HepG2 (cell line): Measurements from ENCODE around the gene CD58. TPM values are rescaled to one million over a fixed set of nuclear protein-coding genes. Genes with fewer than 3 reads are reported as not detected.
A peak's percentile ranks its signal among the peaks of the same experiment; 100 is the strongest.

Source experiments
- GATAD2A ChIP-seq: IDR thresholded peaks from 2 replicates; pipeline ENCODE4 v1.6.1; 2016
- HNF4G ChIP-seq, 2 experiments: sonication (generic) in 1 of 2; formaldehyde crosslinking in 1 of 2; IDR thresholded peaks; 2 replicates each; pipeline versions ENCODE4 v1.4.0 to v1.6.1; 2011 to 2020; ENCODE audit warnings: borderline replicate concordance in 2 of 2, low read depth in 2 of 2, mild to moderate bottlenecking in 2 of 2, low read length in 1 of 2, missing genetic modification reagents in 1 of 2, moderate library complexity in 1 of 2
- HOXA5 ChIP-seq: sonication (generic); formaldehyde crosslinking; IDR thresholded peaks from 2 replicates; pipeline ENCODE4 v1.4.0; 2020; ENCODE audit warnings: missing genetic modification reagents
- MATR3 ChIP-seq: sonication (generic); formaldehyde crosslinking; IDR thresholded peaks from 2 replicates; pipeline ENCODE4 v1.4.0; 2020; ENCODE audit warnings: missing genetic modification reagents
- NFE2L1 ChIP-seq: sonication (generic); formaldehyde crosslinking; IDR thresholded peaks from 2 replicates; pipeline ENCODE4 v1.4.0; 2020; ENCODE audit warnings: missing genetic modification reagents, mild to moderate bottlenecking, borderline replicate concordance
- POGZ ChIP-seq: sonication (generic); formaldehyde crosslinking; IDR thresholded peaks from 2 replicates; pipeline ENCODE4 v1.4.0; 2020; ENCODE audit warnings: mild to moderate bottlenecking, missing genetic modification reagents
- RARG ChIP-seq: sonication (generic); formaldehyde crosslinking; IDR thresholded peaks from 2 replicates; pipeline ENCODE4 v1.4.0; 2020; ENCODE audit warnings: low read depth, mild to moderate bottlenecking, missing genetic modification reagents
- RERE ChIP-seq: IDR thresholded peaks from 2 replicates; pipeline ENCODE4 v1.6.1; 2016; ENCODE audit warnings: low read depth, missing genetic modification reagents, missing compliant biosample characterization
- SP140L ChIP-seq: sonication (generic); formaldehyde crosslinking; IDR thresholded peaks from 2 replicates; pipeline ENCODE4 v1.4.0; 2020; ENCODE audit warnings: missing genetic modification reagents, borderline replicate concordance
- ZBTB42 ChIP-seq: sonication (generic); formaldehyde crosslinking; IDR thresholded peaks from 2 replicates; pipeline ENCODE4 v1.5.0; 2020; ENCODE audit warnings: mild to moderate bottlenecking, missing genetic modification reagents
- ZNF382 ChIP-seq: sonication (generic); formaldehyde crosslinking; IDR thresholded peaks from 2 replicates; pipeline ENCODE4 v1.5.0; 2020; ENCODE audit warnings: missing genetic modification reagents, mild to moderate bottlenecking, borderline replicate concordance
- ZNF430 ChIP-seq: sonication (generic); formaldehyde crosslinking; IDR thresholded peaks from 2 replicates; pipeline ENCODE4 v1.9.0; 2021; ENCODE audit warnings: mild to moderate bottlenecking, missing genetic modification reagents
- ZNF577 ChIP-seq: sonication (generic); formaldehyde crosslinking; IDR thresholded peaks from 2 replicates; pipeline ENCODE4 v1.4.0; 2020; ENCODE audit warnings: mild to moderate bottlenecking, low read depth, missing genetic modification reagents, borderline replicate concordance
- ZNF740 ChIP-seq: sonication (generic); formaldehyde crosslinking; IDR thresholded peaks from 2 replicates; pipeline ENCODE4 v1.4.0; 2020; ENCODE audit warnings: missing genetic modification reagents
- ZSCAN31 ChIP-seq: sonication (generic); formaldehyde crosslinking; IDR thresholded peaks from 2 replicates; pipeline ENCODE4 v1.5.0; 2020; ENCODE audit warnings: low read depth, mild to moderate bottlenecking, missing genetic modification reagents
- polyA plus RNA-seq, 8 experiments: library from polyadenylated mRNA; depleted of rRNA in 3 of 8; stranded (reverse) in 7 of 8; unstranded in 1 of 8; fragments of >200 nt; fragmentation: Illumina TruSeq in 4 of 8; extraction: Trizol in 4 of 8; gene quantifications; 2 replicates each; pipeline versions ENCODE4 v1.2.1 to v1.2.3, GENCODE V29; 2011 to 2016; ENCODE audit warnings: low read depth in 4 of 8, missing spikeins in 1 of 8, mixed read lengths in 1 of 8; ENCODE audit not compliant: insufficient read depth in 1 of 8
- total RNA-seq, 5 experiments: library from RNA; depleted of rRNA; stranded (reverse); fragments of >200 nt; fragmentation: Illumina TruSeq; extraction: Trizol; gene quantifications; 2 replicates each; pipeline ENCODE4 v1.2.3, GENCODE V29; 2016; ENCODE audit warnings: low read depth in 1 of 5
- TF ChIP-seq, protein P1 (sequence below): sonication (generic); formaldehyde crosslinking; IDR thresholded peaks from 2 replicates; pipeline ENCODE4 v1.8.1; 2022; ENCODE audit warnings: mild to moderate bottlenecking, missing genetic modification reagents
- TF ChIP-seq, protein P2 (sequence below): sonication (generic); formaldehyde crosslinking; IDR thresholded peaks from 2 replicates; pipeline ENCODE4 v1.5.0; 2020; ENCODE audit warnings: mild to moderate bottlenecking, missing genetic modification reagents

The CD58 gene
- total and polyA plus RNA-seq, 2 of the 13 experiments (the other 11 are each of a cell fraction or from before 2014, with no cell fraction given) = 9.4 to 13.5 TPM

DNA sequence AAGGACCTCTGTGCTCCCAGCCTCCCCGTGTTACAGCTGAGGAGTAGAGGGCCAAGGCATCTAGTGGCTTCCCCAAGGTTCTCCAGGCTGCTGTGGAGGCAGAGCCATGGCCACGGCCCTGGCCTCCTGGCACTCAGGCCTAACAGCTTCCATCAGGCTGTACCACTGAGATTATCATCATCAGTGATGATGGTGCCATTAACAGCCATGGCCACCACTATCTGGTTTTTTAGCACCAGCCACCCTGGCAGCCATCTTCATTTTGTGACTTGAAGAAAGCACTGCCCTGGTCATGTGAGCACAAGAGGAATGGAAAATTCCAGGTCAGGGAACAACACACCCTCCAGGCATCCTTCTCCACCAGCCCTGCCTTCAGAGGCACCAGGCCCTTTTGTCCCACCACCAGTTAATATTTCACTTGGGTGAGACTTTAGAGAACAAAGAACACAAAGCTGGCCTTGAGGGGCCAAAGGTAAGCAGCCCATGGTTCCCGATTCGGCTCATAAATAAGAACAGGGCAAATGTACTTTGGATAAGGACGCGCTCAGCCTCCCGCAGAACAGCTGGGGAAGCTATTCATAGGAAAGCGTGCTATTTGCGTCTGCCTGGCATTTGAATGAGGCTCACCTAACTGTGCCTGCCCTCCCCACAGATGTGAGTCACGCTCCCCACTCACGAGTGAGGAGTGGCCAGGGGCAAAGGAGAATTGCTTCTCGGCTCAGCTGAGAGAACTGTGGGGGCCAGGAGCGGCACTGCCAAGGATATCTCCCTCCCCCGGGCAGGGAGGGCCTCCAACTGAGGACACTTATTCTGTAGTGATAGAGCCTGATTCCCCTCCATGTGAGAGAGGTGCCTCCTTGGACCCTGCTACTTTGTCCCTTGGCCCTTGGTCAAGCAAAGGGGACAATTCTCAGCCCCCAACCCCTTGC lies 95.6 kb downstream of the CD58 start (continued):
- TF ChIP-seq RERE (CRISPR knock-in tag) (no peak), NFE2L1 (CRISPR knock-in tag) (no peak), ZNF740 (CRISPR knock-in tag) (peak; percentile 37; the same call in 1 of the 2 replicates), ZNF577 (0 out of 2 replicates have a peak, but pooled peaks have one; percentile 42), ZSCAN31 (CRISPR knock-in tag) (peak; percentile 68; the same call in 1 of the 2 replicates), RARG (no peak), HNF4G (IDR thresholded peaks at IDR 0.05; ENCODE audit: borderline replicate concordance, low read depth, low read length) (peak; percentile 90), HNF4G (CRISPR knock-in tag; IDR thresholded peaks at IDR 0.05; ENCODE audit: borderline replicate concordance, low read depth) (peak; percentile 91; the same call in 1 of the 2 replicates), ZNF382 (no peak), ZNF430 (peak; percentile 91), SP140L (CRISPR knock-in tag) (no peak), MATR3 (CRISPR knock-in tag) (no peak), GATAD2A (CRISPR knock-in tag) (peak; percentile 96), POGZ (peak; percentile 86), HOXA5 (CRISPR knock-in tag) (peak; percentile 90), ZBTB42 (CRISPR knock-in tag) (no peak; the same call in 1 of the 2 replicates)
- TF ChIP-seq, protein P1, sequence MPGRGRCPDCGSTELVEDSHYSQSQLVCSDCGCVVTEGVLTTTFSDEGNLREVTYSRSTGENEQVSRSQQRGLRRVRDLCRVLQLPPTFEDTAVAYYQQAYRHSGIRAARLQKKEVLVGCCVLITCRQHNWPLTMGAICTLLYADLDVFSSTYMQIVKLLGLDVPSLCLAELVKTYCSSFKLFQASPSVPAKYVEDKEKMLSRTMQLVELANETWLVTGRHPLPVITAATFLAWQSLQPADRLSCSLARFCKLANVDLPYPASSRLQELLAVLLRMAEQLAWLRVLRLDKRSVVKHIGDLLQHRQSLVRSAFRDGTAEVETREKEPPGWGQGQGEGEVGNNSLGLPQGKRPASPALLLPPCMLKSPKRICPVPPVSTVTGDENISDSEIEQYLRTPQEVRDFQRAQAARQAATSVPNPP (CRISPR knock-in tag) = no peak; the same call in 1 of the 2 replicates
- TF ChIP-seq, protein P2, sequence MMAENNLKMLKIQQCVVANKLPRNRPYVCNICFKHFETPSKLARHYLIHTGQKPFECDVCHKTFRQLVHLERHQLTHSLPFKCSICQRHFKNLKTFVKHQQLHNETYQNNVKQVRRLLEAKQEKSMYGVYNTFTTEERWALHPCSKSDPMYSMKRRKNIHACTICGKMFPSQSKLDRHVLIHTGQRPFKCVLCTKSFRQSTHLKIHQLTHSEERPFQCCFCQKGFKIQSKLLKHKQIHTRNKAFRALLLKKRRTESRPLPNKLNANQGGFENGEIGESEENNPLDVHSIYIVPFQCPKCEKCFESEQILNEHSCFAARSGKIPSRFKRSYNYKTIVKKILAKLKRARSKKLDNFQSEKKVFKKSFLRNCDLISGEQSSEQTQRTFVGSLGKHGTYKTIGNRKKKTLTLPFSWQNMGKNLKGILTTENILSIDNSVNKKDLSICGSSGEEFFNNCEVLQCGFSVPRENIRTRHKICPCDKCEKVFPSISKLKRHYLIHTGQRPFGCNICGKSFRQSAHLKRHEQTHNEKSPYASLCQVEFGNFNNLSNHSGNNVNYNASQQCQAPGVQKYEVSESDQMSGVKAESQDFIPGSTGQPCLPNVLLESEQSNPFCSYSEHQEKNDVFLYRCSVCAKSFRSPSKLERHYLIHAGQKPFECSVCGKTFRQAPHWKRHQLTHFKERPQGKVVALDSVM (CRISPR knock-in tag) = peak; percentile 64
